CD4-positive, alpha-beta T cell treated with Interleukin-6 for 4 hours (primary cell): ENCODE results near the gene KCTD7.
"Not testable (repeated sequence)": the region's sequence is repeated elsewhere in the genome, so short reads cannot be mapped to it uniquely, and the experiment has no call there.

Source experiments
- DNase-seq: peaks from one replicate; pipeline ENCODE4 v3.0.0-alpha.2; 2020; ENCODE audit warnings: mixed read lengths

KCTD7 gene

GRCh38 chr7:66617295-66617694 is 11.4 kb upstream of the KCTD7 start:
- DNase-seq = no peak

DNA sequence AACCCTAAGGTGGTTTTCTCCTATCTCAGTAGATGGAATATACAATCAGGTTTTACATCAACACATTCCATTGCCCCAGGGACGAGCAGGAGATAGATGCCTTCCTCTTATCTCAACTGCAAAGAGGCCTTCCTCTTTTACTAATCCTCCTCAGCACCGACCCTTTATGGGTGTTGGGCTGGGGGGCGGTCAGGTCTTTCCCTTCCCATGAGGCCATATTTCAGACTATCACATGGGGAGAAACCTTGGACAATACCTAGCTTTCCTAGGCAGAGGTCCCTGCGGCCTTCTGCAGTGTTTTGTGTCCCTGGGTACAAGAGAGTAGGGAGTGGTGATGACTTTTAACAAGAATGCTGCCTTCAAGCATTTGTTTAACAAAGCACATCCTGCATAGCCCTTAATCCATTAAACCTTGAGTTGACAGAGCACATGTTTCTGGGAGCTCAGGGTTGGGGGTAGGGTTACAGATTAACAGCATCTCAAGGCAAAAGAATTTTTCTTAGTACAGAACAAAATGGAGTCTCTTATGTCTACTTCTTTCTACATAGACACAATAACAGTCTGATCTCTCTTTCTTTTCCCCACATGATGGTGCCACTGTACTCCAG is 9.2 kb upstream of the KCTD7 start:
- DNase-seq = not testable (repeated sequence)

DNA sequence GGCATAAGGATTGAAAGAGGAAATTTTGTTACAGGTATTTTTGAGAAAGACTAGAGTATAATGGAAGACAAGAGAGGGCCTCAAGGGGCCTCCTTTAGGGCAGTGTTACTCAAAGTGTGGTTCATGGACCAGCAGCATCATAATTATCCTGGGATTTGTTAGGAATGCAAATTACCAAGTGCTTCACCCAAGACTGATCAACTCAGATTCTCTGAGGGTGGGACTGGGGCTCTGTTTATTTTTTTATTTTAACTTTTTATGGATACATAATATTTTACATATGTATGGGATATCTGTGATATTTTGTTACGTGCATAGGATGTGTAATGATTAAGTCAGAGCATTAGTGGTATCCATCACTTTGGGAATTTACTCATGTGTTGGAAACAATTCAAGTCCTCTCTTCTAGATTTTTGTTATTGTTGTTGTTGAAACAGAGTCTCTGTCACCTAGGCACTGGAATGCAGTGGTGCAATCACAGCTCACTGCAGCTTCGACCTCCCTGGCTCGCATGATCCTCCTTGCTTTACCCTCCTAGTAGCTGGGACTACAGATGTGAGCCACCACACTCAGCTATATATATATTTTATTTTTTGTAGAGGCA is 2.2 kb upstream of the KCTD7 start:
- DNase-seq = no peak

DNA sequence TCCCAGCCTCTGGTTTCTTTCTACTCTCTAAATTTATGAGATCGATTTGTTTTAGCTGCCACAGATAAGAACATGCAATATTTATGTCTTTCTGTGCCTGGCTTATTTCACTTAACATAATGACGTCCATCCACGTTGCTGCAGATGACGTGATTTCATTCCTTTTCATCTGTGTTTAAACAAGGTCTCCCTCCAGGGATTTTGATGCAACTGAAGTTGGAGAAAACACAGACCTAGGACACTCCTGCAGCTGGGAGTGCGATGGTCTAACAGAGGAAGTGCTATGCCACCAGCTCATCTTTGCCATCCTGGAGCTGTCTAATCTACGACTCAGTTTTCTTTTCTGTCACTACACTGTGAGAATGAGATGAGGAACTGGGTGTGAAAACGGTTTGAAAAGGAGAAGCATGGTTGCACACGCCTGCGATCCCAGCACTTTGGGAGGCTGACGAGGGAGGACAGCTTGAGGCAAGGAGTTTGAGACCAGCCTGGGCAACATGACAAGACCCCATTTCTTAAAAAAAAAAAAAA is 1.5 kb upstream of the KCTD7 start:
- DNase-seq = no peak

DNA sequence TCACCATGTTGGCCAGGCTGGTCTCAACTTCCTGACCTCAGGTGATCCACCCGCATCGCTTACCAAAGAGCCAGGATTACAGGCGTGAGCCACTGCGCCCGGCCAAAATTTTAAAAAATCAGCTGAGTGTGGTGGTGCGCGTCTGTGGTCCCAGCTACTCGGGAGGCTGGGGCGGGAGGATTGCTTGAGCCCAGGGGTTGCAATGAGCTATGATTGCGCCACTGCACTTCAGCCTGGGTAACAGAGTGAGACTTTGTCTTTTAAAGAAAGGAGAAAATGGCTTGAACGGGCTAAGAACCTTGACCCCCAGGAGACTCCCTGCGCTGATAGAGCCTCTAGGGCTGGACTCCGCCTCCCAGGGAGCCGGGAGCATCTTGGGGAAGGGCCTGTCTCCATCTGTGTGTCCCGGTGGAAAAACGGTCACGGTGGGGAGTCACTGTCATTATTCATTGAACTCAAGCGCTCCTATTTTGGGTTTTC is 760 bp upstream of the KCTD7 start:
- DNase-seq = peak; percentile 33

DNA sequence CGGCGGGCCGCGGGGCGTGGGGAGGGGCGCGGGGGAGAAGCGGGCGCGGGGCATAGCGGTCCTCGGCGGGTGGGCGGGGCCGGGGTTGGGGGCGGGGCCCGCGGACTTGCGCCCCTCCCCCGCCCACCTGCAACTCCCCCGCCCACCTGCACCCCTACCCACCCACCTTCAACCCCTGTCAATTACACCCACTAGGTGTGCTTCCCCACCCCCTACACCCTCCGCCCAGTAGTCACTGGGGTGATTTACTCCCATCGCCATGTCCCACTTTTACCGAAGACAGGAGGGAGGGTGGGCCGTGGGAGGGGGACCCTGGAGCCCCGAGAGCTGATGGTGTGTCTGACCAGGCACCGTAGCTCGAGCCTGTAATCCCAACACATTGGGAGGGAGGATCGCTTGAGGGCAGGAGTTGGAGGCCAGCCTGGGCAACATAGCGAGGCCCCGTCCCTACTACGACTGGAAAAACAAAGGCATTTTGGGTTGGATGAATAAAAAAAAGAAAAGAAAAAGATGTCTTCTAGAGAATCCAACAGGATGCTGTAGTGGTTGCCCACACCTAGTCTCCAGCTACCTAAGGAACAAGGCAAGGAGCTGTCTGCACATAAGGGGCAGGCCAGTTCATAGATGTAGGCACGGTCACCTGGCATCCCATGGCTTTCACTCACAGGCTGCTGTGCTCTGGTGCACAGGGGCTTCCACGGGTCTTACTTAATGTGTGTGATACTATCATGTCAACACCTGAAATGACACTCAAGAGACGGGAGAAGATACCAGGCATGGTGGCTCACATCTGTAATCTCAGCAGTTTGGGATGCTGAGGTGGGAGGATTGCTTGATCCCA is 761 bp downstream of the KCTD7 start:
- DNase-seq = no peak

- no peak for DNase-seq
Measured at GRCh38 chr7:66630531-66630930, 1.9 kb downstream of the KCTD7 start.

GRCh38 chr7:66631471-66631870 is 2.8 kb downstream of the KCTD7 start:
- DNase-seq = peak; percentile 16

GRCh38 chr7:66634816-66635215 is 6.1 kb downstream of the KCTD7 start:
- no peak for DNase-seq

DNA sequence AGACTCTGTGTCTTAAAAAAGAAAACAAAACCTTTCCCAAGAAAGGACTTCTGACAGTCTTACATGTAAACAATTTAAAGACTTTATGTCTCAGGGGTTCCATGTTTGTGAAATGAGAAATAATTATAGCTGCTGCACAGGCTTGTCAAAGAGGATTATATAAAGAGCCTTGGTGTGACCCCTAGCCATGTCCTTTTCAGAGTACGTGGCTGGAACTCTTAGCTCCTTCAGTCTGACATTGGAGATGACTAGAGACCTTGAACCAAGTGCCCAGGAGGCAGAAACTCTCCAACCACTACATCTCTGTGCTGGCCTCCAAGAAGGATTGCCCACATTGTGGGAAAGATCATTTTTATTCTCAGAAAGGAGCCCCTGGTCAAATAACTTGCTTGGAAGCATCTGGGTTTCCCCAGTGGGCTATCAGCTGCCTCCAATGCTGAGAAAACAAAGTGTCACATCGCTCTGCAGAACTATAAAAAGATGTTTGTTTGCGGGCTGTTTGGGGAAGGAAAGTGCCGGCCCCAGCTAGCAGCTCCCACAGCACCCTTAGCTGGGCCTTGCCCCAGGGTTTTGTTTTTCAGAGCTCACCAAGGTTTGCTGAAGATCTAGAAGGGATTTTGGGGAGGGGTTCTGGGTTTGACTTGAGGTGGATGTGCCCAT is 6.8 kb downstream of the KCTD7 start:
- not testable (repeated sequence) for DNase-seq

- DNase-seq = not testable (repeated sequence)
Measured at GRCh38 chr7:66635982-66636546, 7.4 kb downstream of the KCTD7 start.

DNA sequence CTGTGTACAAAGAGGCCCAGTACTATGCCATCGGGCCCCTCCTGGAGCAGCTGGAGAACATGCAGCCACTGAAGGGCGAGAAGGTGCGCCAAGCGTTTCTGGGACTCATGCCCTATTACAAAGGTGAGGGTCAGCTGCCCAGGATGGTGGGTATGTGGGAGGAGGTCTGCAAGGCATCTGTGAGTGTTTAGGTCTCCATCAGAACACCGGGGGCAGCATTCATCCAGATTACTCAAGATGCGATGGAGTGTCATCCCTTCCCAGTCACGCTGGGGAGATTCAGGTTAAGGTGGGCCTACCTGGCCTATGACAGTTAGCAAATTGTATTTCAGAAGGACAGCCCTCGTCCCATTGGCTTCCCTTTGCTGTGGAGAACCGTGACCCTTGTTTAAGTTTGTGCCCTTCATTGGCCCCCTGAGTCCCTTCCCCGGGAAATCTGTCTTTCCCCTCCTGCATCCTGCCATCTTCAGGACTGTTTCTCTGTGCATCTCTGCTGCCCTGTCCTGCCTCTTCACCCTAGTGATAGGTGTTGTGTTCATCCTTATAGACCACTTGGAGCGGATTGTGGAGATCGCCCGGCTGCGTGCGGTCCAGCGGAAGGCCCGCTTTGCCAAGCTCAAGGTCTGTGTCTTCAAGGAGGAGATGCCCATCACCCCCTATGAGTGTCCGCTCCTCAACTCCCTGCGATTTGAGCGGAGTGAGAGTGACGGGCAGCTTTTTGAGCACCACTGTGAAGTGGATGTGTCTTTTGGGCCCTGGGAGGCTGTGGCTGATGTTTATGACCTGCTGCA is 9.8 kb downstream of the KCTD7 start:
- DNase-seq = no peak

DNA sequence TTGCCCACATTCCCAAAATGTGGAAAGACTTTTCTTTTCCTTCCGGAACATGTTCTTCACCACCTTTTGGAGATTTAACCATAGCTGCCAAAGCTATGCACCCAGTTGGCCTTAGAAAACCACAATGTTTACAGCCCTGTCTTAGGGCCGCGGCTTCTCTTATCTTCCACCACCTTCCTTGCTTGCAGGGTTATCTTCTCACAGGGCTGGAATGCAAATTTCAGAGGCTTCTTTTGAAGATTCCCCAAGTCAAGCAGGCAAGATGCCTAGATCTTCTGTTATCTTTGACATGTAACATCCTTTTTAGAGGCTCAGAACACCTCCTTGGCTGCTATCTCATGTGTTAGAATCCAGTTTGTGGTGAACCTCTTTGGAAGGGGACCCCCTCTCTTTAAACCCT is 11.1 kb downstream of the KCTD7 start:
- no peak for DNase-seq

GRCh38 chr7:66640802-66641525 is 12.3 kb downstream of the KCTD7 start:
- no peak for DNase-seq

DNA sequence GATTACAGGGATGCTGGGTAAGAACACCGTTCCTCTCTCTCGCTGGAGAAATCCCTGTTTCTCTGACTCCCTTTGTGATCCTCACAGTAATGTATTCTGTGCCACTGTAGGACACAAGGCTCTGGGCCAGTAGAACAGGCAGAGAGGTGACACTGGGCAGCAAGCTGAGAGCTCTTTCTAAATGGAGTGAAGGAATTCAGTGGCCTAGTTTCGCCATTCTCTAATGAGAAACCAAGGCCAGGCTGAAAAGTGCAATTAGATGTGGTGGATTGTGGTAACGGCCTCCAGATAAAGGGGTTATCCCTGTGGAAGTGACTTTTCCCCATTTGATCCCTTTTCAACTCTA is 12.8 kb downstream of the KCTD7 start:
- no peak for DNase-seq

GRCh38 chr7:66642186-66642585 is 13.5 kb downstream of the KCTD7 start:
- no peak for DNase-seq

GRCh38 chr7:66642932-66643331 is 14.3 kb downstream of the KCTD7 start:
- DNase-seq = no peak

GRCh38 chr7:66643395-66643794 is 14.7 kb downstream of the KCTD7 start:
- DNase-seq = no peak

DNA sequence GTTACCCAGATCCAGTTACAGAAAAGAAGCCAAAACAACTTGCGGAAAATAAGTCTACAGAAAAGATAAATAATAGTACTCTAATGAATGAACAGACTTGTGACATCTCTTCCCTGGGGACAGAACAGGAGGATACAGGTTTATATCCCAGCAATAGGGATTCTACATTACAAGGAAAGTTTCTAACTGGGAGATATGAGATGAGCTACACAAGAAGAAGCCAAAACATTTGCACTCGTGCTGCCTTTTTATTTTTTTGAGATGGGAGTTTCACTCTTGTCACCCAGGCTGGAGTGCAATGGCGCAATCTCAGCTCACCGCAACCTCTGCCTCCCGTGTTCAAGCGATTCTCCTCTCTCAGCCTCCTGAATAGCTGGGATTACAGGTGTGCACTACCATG is 22.3 kb downstream of the KCTD7 start:
- not testable (repeated sequence) for DNase-seq

GRCh38 chr7:66653719-66654274 is 25.1 kb downstream of the KCTD7 start:
- DNase-seq = not testable (repeated sequence)
